HG03442 (cell line): ENCODE data around the gene CKMT2.

Experiments
- ATAC-seq: cut with Tn5 transposase; IDR thresholded peaks from one replicate; pipeline ENCODE4 v1.9.1; 2021; ENCODE audit warnings: mild to moderate bottlenecking, moderate library complexity; ENCODE audit not compliant: unreplicated experiment

CKMT2 gene

DNA sequence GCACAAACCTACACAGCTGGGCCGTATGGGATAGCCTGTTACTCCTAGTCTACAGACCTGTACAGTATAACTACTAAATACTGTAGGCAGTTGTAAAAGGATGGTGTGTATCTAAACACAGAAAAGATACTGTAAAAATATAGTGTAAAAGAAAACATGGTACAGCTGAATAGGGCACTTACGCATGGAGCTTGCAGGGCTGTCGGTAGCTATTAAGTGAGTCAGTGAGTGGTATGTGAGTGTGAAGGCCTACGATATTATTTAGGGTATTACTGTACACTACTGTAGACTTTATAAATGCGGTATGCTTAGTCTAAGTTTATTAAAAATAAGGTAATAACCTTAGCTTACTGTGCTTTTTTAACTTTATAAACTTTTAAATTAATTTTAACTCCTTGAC lies 69.5 kb downstream of the CKMT2 start:
- no peak for ATAC-seq

DNA sequence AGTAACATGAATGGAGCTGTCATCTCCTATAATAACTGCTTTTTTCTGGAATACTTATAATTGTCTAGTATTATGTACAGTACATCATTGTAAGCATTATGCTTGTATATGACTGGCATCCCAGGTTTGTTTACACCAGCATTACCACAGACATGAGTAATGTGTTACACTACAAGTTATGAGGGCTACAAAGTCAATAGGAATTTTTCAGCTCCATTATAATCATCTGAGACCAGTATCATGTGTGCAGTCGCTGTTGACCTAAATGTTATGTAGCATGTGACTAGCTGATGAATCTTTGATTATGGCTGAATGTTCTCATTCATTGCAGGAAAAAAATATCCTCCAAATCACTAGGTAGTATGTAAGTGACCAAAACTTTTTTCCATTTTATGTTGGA lies 70.4 kb downstream of the CKMT2 start:
- no peak for ATAC-seq

DNA sequence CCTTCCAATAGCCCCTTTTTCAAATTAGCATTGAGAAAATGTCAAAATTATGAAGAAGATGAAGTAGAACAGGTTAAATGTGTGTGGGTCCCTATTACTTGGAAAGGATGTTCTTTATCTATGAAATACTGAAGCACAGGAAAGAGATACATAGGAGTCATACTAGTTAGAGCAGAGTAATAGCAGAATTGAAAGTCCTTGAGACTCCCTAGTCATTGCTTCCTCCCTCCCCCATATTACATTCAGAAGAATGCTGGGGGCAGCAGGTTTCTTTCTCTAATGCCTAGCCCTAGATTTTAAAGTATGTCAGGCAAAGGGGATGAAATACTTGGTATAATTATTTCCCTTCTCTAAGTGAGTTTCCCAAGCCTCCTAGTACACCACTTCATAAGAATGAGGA lies 72.7 kb downstream of the CKMT2 start:
- no peak for ATAC-seq

DNA sequence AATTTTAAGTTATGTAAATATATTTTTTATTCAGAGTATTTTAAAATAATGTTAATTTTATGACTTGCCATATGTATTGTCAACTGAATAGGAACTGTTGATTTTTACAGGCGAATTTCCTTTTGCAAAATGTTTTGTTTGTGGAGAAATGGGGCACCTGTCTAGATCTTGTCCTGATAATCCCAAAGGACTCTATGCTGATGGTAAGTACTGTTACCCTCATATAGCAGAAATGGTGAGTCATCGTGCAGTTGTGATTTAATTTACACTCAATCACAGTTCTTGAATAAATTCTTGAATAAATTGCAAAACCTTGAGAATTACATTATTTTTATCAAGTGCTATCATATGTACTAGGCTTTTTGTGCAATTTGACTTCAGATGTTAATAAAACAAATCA lies 75.7 kb downstream of the CKMT2 start:
- ATAC-seq, result no peak

DNA sequence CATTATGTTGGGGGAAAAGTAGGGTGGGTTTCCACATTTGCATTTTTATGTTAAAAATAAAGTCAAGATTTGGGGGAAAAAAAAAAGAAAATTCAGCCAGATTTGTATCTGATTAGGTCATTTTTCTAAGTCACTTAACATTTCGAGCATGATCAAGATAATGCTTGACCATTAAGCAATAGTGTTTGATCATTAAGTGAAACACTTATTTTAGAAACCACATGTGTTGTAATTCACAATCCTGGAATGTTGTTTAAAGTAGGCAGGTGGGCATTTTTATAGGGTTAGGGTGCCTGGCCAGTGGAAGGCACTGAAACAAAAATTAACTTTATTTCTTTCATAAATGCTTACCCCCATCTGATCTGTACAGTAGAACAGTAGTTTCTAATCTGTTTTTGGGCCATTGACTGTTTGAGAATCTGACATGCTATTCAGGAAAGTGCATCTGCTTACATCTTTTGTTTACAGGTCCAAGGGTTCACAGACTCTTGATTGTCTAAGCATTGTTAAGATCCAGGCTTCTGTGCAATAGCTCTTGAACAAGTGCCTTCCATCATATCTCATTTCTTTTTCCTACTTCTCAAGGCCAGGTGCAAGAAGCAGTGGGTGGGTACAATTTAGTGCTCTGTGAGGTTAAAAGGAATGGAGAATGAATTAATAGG lies 77.4 kb downstream of the CKMT2 start:
- no peak for ATAC-seq

DNA sequence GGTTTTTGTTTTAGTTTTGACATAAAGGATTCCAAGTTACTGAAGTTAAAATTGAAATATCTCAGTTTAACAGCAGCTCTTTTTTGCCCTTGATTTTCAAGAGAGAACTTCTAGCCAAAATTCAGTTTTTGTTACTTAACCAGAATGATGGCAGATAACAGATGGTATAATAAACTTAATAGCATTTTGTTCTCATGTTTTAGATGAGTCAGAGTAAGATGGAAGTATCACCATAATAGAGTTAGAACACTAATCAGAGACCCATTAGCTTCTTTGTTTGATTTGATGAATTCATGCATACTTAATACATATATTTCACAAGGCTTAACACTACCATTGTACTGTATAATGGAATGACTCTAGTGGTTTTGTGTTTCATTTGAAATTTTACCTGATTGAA lies 80.2 kb downstream of the CKMT2 start:
- ATAC-seq, result no peak

DNA sequence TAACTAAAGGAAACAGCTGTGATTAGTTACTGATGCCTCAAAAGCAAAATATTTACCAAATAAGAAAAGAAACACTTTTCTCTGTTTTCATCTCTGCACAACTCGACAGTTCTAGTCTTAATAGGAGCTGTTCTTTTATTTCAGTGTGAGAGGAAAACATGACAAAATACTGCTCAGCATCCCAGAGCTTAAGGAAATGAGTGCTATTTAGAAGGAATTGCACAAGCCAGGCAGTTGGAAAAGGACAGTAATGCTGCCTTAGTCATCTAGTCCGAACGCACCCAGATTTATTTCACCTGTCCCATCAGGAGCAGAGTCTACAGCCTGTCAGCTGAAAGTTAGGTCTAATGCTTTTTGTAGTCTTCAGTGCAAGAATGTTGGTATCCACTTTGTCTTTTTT lies 80.6 kb downstream of the CKMT2 start:
- ATAC-seq, result no peak

DNA sequence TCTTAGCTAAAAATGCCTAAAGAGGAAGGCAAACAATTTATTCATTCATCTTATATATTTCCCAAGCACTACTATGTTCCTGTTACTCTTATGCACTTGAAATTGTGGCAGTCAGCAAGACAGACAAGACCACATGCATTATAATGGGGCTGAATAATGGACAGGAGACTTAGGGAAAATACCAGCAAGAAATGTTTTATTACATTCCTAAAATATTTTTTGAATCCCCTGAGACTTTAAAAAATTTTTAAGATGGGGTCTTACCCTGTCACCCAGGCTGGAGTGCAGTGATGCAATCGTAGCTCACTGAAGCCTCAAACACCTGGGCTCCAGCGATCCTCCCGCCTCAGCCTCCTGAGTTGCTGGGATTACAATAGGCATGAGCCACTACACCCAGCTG lies 81.5 kb downstream of the CKMT2 start:
- ATAC-seq, result no peak

DNA sequence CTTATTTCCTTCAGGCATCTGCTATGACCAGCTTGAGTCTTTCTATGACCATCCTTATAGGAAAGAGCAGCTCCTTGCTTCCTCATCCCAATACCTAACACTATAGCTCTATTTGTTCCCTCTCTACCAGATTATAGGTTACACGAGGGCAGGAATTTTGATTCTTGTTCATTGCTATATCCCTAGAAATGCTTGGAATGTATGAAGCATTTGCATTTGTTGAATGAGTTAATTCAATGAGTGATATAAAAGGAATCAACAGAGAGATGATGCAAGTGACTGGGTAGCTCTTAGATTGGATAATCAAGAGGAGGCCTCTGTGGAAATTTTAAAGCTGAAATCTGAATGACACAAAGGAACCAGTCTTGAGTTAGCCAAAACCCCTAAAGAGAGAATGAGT lies 82.2 kb downstream of the CKMT2 start:
- ATAC-seq, result no peak

DNA sequence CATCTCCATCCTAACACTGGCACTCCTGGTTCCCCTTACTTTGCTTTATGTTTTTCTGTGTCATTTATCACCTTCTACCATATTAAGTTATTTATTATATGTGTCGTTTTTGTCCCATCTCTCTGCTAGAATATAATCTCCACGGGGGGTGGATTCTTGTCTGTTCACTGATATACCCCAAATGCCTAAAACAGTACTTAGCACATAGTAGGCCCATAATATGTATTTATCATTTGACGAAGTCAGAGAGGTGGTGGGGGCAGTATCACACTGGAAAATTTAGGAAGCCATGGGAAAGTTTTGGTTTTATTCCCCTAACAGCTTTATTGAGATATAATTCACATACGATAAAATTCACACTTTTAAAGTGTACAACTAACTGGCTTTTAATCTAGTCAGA lies 82.7 kb downstream of the CKMT2 start:
- no peak for ATAC-seq
